Fibroblast of mammary gland (primary cell): ENCODE results near the gene CLDN7.
A peak's percentile ranks its signal among the peaks of the same experiment; 100 is the strongest.

Source experiments
- DNase-seq: peaks from one replicate; pipeline ENCODE4 v3.0.0-alpha.2; 2010; ENCODE audit warnings: low read depth
- H3K4me3 ChIP-seq: 2 replicates; pipeline ENCODE4 v1.5.1; 2011; ENCODE audit warnings: low read depth, mild to moderate bottlenecking, low read length, moderate library complexity; ENCODE audit not compliant: control insufficient read depth
- CTCF ChIP-seq: conservative IDR thresholded peaks from 2 replicates; pipeline ENCODE4 v1.5.1; 2011; ENCODE audit warnings: low read depth, low read length, inconsistent platforms; ENCODE audit not compliant: control insufficient read depth, insufficient read depth

The CLDN7 gene

GRCh38 chr17:7281074-7281952 lies 19.0 kb upstream of the CLDN7 start, which contains the start of gene SLC2A4:
Gene SLC2A4 (plus strand): TSS chr17:7281718. CDS start chr17:7281935, 217 bp downstream.
- H3K4me3 ChIP-seq: peak within 1 kb of the TSS; percentile 44
- DNase-seq: peak; percentile 92
- no peak for TF ChIP-seq CTCF

- DNase-seq: peak; percentile 75
- H3K4me3 ChIP-seq: peak overlapping the region; percentile 44
- peak; percentile 96 for TF ChIP-seq CTCF
These were observed 18.3 kb upstream of the CLDN7 start for GRCh38 chr17:7280519-7281073.

GRCh38 chr17:7279448-7279847 lies 17.2 kb upstream of the CLDN7 start:
- no peak overlapping the region for H3K4me3 ChIP-seq
- no peak for DNase-seq
- no peak for TF ChIP-seq CTCF

DNA sequence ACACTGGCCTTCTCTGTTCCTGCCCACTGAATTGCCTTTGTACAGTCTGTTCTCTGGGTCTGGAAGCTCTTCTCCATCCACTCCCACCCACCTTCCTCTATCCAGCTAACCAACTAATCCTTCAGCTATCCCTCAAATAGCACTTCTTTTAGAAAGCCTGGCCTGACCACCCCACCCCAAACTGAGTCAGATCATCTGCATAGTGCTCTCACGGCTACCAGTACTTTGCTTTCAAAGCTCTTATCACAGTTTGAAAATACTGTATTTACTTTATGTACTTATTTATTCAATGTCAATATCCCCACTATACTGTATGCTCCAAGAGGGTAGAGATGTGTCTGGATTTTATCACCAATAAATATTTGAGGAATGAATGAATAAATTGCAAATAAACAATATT lies 4.5 kb upstream of the CLDN7 start:
- peak; percentile 33 for DNase-seq
- H3K4me3 ChIP-seq: no peak overlapping the region
- no peak for TF ChIP-seq CTCF

GRCh38 chr17:7263801-7264078 lies 1.5 kb upstream of the CLDN7 start:
- no peak for DNase-seq
- no peak overlapping the region for H3K4me3 ChIP-seq

More at GRCh38 chr17:7263801-7264078, 1.5 kb upstream of the CLDN7 start:
- TF ChIP-seq CTCF: no peak
